GM23248 (cell line): Measurements from ENCODE around the gene SDK2.

ENCODE experiments used
- EZH2 ChIP-seq: fragments of 200-600 bp; sonication (generic); IDR thresholded peaks from 2 replicates; pipeline ENCODE4 v1.6.1; 2018; ENCODE audit warnings: antibody characterized with exemption, mild to moderate bottlenecking; ENCODE audit not compliant: insufficient read depth, poor library complexity, severe bottlenecking
- EZH2phosphoT487 ChIP-seq: fragments of 200-600 bp; sonication (generic); IDR thresholded peaks from 2 replicates; pipeline ENCODE4 v1.6.1; 2018; ENCODE audit warnings: antibody characterized with exemption, moderate library complexity, mild to moderate bottlenecking, low read depth; ENCODE audit not compliant: insufficient read depth

- TF ChIP-seq EZH2phosphoT487 (no peak), EZH2 (no peak)
These were observed 320.1 kb downstream of the SDK2 start for GRCh38 chr17:73324160-73324475.
